22Rv1 (cell line): Measurements from ENCODE around the gene CROCC.

Experiments used
- CTCF ChIP-seq: fragments of 450-650 bp; IDR thresholded peaks from 2 replicates; pipeline ENCODE4 v1.5.1; 2017; ENCODE audit warnings: mild to moderate bottlenecking
- ZFX ChIP-seq: fragments of 450-650 bp; IDR thresholded peaks from 2 replicates; pipeline ENCODE4 v1.6.1; 2017; ENCODE audit warnings: antibody characterized with exemption, borderline replicate concordance

- TF ChIP-seq CTCF (no peak), ZFX (no peak)
Observed at GRCh38 chr1:16982902-16983301, 61.2 kb downstream of the CROCC start.
